PC-3 (cell line): ENCODE data around the gene PDXK. TPM values are rescaled to one million over a fixed set of nuclear protein-coding genes. Genes with fewer than 3 reads are reported as not detected.

Experiments used
- ATAC-seq: fragments of 200-7000 bp; cut with Tn5 transposase; 2 replicates; pipeline ENCODE4 v1.9.1; 2020; ENCODE audit warnings: mild to moderate bottlenecking, moderate library complexity
- BruUV-seq: library from RNA; stranded (reverse); fragments of 400-500 nt; replicated peaks from 2 replicates; lab custom pipeline; 2021; lab: Mats Ljungman, UMichigan
- CTCF ChIA-PET: fragments of 300-600 bp; sonication (Branson Sonifier 250); formaldehyde crosslinking; loops from one replicate; lab custom pipeline; 2022; ENCODE audit warnings: antibody characterized with exemption; lab: Charles Lee
- POLR2A ChIA-PET: fragments of 300-600 bp; sonication (Branson Sonifier 250); formaldehyde crosslinking; loops from one replicate; lab custom pipeline; 2022; ENCODE audit warnings: antibody characterized with exemption; ENCODE audit not compliant: unreplicated experiment; lab: Charles Lee
- DNase-seq: peaks from one replicate; pipeline ENCODE4 v3.0.0-alpha.2; 2015
- H2AFZ ChIP-seq: fragments of 300-600 bp; sonication (generic); 2 replicates; pipeline ENCODE4 v1.6.0; 2016; ENCODE audit warnings: antibody characterized with exemption, low read length
- H3F3A ChIP-seq: fragments of 300-600 bp; sonication (generic); one replicate; pipeline ENCODE4 v1.6.0; 2017; ENCODE audit warnings: antibody characterized with exemption, low read length, control low read depth, mild to moderate bottlenecking; ENCODE audit not compliant: unreplicated experiment
- H3K27ac ChIP-seq: fragments of 300-600 bp; sonication (generic); 2 replicates; pipeline ENCODE4 v1.5.1; 2016; ENCODE audit warnings: mild to moderate bottlenecking, low read length
- H3K27me3 ChIP-seq: fragments of 300-600 bp; sonication (generic); 2 replicates; pipeline ENCODE4 v1.6.1; 2016; ENCODE audit warnings: low read length, mixed read lengths
- H3K36me3 ChIP-seq: fragments of 300-600 bp; sonication (generic); 2 replicates; pipeline ENCODE4 v1.6.1; 2016; ENCODE audit warnings: low read depth, mixed run types, low read length, mixed read lengths
- H3K4me1 ChIP-seq: fragments of 300-600 bp; sonication (generic); 2 replicates; pipeline ENCODE4 v1.5.1; 2016; ENCODE audit warnings: low read length; ENCODE audit not compliant: insufficient read depth
- H3K4me2 ChIP-seq: fragments of 300-600 bp; sonication (generic); 2 replicates; pipeline ENCODE4 v1.6.0; 2016; ENCODE audit warnings: low read length
- H3K4me3 ChIP-seq: fragments of 300-600 bp; sonication (generic); 2 replicates; pipeline ENCODE4 v1.5.1; 2016; ENCODE audit warnings: mild to moderate bottlenecking, low read length, mixed read lengths
- H3K79me2 ChIP-seq: fragments of 300-600 bp; sonication (generic); 2 replicates; pipeline ENCODE4 v1.6.1; 2017; ENCODE audit warnings: low read length, mixed read lengths
- H3K9ac ChIP-seq: fragments of 300-600 bp; sonication (generic); 2 replicates; pipeline ENCODE4 v1.6.0; 2016; ENCODE audit warnings: mild to moderate bottlenecking, low read length
- H3K9me2 ChIP-seq: fragments of 300-600 bp; sonication (generic); replicated peaks from 2 replicates; pipeline ENCODE4 v1.6.1; 2016; ENCODE audit warnings: mixed run types, low read length, mixed read lengths
- H3K9me3 ChIP-seq: fragments of 300-600 bp; sonication (generic); 2 replicates; pipeline ENCODE4 v1.6.1; 2016; ENCODE audit warnings: low read length, mixed read lengths
- H4K20me1 ChIP-seq: fragments of 300-600 bp; sonication (generic); 2 replicates; pipeline ENCODE4 v1.6.1; 2016; ENCODE audit warnings: low read length, mixed read lengths
- EZH2 ChIP-seq: fragments of 300-600 bp; sonication (generic); IDR thresholded peaks from one replicate; pipeline ENCODE4 v1.6.1; 2017; ENCODE audit warnings: antibody characterized with exemption, mild to moderate bottlenecking, low read length; ENCODE audit not compliant: unreplicated experiment
- EZH2phosphoT487 ChIP-seq: fragments of 300-600 bp; sonication (generic); IDR thresholded peaks from 2 replicates; pipeline ENCODE4 v1.6.1; 2018; ENCODE audit warnings: mild to moderate bottlenecking, antibody characterized with exemption, low read length, borderline replicate concordance
- intact Hi-C: fragments of 100-400 bp; cut with micrococcal nuclease; formaldehyde crosslinking; loops from 2 replicates; pipeline ENCODE4 v1.9.0; 2023
- total RNA-seq: library from RNA; depleted of rRNA; stranded (reverse); fragments of >200 nt; gene quantifications from 2 replicates; pipeline ENCODE4 v1.2.3, GENCODE V29; 2014
- TF ChIP-seq, protein P1 (sequence below): fragments of 300-600 bp; sonication (generic); conservative IDR thresholded peaks from 2 replicates; pipeline ENCODE4 v1.5.1; 2017; ENCODE audit warnings: antibody characterized with exemption, low read depth, mild to moderate bottlenecking, low read length

PDXK gene
- total RNA-seq, 1 experiment from 2014 or later: 464 TPM

DNA sequence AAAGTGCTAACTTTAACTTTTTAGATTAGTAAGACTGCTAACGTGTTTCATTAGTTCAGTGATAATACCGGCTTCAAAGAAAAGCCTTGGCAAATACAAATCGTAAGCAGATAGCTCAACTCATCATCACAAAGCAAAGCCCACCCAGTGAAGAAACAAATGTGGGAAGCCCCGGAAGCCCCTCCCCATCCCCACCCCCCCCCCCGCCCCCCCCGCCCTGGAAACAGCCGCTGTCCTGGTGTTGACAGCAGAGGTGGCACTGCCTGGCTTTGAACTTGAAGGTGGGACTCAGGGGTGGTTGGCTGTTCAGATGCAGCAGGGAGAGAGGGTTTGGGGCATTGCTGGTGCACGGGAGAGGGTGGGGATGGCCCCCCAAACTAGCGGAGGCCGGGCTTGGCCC, 14.1 kb downstream of the PDXK start:
- DNase-seq: no peak
- Histone ChIP-seq H2AFZ (no peak overlapping the region), H3K4me2 (no peak overlapping the region), H3K27ac (no peak overlapping the region), H4K20me1 (0 out of 2 replicates have a peak, but pooled peaks cover 35% of the 10 kb centered on the region), H3K36me3 (peaks cover 50% of the 10 kb centered on the region), H3K4me3 (no peak overlapping the region), H3K79me2 (peaks cover 97% of the 10 kb centered on the region), H3K9ac (no peak overlapping the region), H3K9me2 (no peaks in the 10 kb centered on the region), H3F3A (no peaks in the 10 kb centered on the region), H3K27me3 (no peaks in the 10 kb centered on the region), H3K4me1 (peaks cover 17% of the 10 kb centered on the region), H3K9me3 (no peaks in the 10 kb centered on the region)
- BruUV-seq: no TSS peak
- intact Hi-C loops: no loop called here
- ChIA-PET CTCF (no interaction called here), POLR2A (no interaction called here)
- no peak for ATAC-seq
- TF ChIP-seq, protein P1, sequence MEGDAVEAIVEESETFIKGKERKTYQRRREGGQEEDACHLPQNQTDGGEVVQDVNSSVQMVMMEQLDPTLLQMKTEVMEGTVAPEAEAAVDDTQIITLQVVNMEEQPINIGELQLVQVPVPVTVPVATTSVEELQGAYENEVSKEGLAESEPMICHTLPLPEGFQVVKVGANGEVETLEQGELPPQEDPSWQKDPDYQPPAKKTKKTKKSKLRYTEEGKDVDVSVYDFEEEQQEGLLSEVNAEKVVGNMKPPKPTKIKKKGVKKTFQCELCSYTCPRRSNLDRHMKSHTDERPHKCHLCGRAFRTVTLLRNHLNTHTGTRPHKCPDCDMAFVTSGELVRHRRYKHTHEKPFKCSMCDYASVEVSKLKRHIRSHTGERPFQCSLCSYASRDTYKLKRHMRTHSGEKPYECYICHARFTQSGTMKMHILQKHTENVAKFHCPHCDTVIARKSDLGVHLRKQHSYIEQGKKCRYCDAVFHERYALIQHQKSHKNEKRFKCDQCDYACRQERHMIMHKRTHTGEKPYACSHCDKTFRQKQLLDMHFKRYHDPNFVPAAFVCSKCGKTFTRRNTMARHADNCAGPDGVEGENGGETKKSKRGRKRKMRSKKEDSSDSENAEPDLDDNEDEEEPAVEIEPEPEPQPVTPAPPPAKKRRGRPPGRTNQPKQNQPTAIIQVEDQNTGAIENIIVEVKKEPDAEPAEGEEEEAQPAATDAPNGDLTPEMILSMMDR: no peak
- TF ChIP-seq EZH2 (no peak), EZH2phosphoT487 (no peak)

DNA sequence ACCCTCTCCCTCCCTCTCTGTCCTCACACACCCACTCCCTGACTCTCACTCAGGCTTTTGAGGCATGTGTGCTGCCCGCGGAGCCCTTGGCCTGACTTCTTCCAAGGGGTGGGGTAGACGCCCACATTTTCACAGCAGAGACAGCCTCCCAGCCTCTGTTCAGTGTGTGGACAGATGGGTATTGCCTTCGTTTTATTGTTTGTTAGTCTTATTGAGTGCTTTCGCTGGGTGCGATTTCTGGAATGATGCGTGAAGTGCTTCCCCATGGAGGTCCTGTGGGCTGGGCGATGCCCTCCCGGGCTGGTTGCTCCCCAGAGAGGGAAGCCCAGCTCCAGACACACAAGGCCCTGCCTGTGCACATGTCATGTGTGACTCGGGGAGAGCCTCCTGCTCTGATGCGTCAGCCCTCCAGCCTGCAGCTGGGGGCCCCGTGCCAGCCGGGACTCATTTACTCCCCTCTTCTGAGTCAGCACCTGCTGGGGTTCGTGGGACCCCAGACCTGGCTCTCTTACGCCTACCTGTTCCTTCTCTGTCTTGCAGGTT, 14.7 kb downstream of the PDXK start:
- H3K9ac ChIP-seq: no peak overlapping the region
- ChIA-PET CTCF (no interaction called here), POLR2A (no interaction called here)
- BruUV-seq: no TSS peak
- no peaks in the 10 kb centered on the region for H3K9me2 ChIP-seq
- peaks cover 55% of the 10 kb centered on the region for H3K36me3 ChIP-seq
- TF ChIP-seq EZH2 (no peak), EZH2phosphoT487 (no peak)
- TF ChIP-seq, protein P1: no peak
- intact Hi-C loops: no loop called here
- H3K4me1 ChIP-seq: peaks cover 11% of the 10 kb centered on the region
- no peak overlapping the region for H3K4me2 ChIP-seq
- H2AFZ ChIP-seq: no peak overlapping the region
- no peak for DNase-seq
- peaks cover 94% of the 10 kb centered on the region for H3K79me2 ChIP-seq
- ATAC-seq: no peak
- 0 out of 2 replicates have a peak, but pooled peaks cover 35% of the 10 kb centered on the region for H4K20me1 ChIP-seq
- no peaks in the 10 kb centered on the region for H3F3A ChIP-seq
- H3K27me3 ChIP-seq: no peaks in the 10 kb centered on the region
- H3K9me3 ChIP-seq: no peaks in the 10 kb centered on the region
- H3K4me3 ChIP-seq: no peak overlapping the region
- no peak overlapping the region for H3K27ac ChIP-seq

DNA sequence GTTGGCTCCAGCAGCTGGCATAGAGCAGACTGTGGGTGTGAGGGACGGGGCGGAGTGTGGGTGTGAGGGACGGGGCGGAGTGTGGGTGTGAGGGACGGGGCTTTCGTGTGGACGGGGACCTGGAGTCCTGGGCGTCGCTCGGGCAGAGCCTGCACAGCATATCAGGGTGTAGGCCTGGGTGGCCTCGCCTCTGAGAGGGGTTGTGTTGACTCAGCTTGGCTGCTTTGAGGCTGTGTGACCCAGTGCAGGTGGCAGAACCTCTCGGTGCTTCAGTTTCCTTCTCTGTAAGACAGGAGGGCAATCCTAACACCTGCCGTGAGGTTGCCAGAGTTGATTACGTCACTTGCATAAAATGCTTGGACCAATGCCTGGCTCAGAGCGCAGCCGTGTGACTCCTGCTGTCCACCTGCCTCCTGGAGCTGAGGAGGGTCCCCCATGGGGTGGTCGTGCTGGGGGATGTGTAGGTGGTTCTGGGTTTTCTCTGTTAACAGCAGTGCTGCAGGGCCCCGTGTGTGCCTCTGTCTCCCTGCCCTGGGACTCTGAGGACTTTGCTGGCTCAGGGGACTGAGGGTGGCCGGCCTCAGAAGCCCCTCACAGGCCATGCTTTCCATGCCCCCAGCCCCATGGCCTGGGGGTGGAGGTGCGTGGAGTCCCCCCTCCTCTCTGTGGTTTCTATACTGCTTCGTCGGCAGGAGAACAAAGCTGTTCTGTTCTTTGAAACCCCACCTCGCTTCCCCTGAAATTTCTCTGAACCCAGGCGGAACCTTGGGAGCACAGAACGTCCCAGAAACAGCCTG, 15.4 kb downstream of the PDXK start:
- CTCF ChIA-PET: no interaction called here
- Histone ChIP-seq H3K27ac (no peak overlapping the region), H3K9ac (no peak overlapping the region), H3K36me3 (peaks cover 55% of the 10 kb centered on the region), H2AFZ (no peak overlapping the region), H3K4me2 (no peak overlapping the region), H3K4me1 (peaks cover 5% of the 10 kb centered on the region), H3K4me3 (no peak overlapping the region), H3K27me3 (no peaks in the 10 kb centered on the region), H3K79me2 (peaks cover 91% of the 10 kb centered on the region), H3K9me3 (no peaks in the 10 kb centered on the region), H4K20me1 (0 out of 2 replicates have a peak, but pooled peaks cover 33% of the 10 kb centered on the region), H3K9me2 (no peaks in the 10 kb centered on the region), H3F3A (no peaks in the 10 kb centered on the region)
- ATAC-seq: peak; percentile 25; the same call in 1 of the 2 replicates
- TF ChIP-seq, protein P1: no peak
- no peak for TF ChIP-seq EZH2phosphoT487
- TF ChIP-seq EZH2: no peak
- intact Hi-C loops: no loop called here
- TSS peak; percentile 11 for BruUV-seq
- POLR2A ChIA-PET: no interaction called here
- no peak for DNase-seq
